SK-N-SH (cell line): Measurements from ENCODE around the gene LMOD3. TPM values are rescaled to one million over a fixed set of nuclear protein-coding genes. Genes with fewer than 3 reads are reported as not detected.

Experiments
- CTCF ChIA-PET: fragments of 300-600, 350-600 bp; formaldehyde crosslinking; extraction: SDS; loops from one replicate; lab custom pipeline; 2021; lab: Yijun Ruan, JAX
- POLR2A ChIA-PET: fragments of 350-600 bp; sonication (Branson Sonifier 250); formaldehyde crosslinking; extraction: SDS; loops from one replicate; lab custom pipeline; 2020; ENCODE audit warnings: antibody characterized with exemption, inconsistent platforms; lab: Yijun Ruan, JAX
- DNase-seq: peaks from one replicate; pipeline ENCODE4 v3.0.0; 2012
- H2AFZ ChIP-seq: fragments of 200-600 bp; sonication (generic); 2 replicates; pipeline ENCODE4 v1.8.1; 2016; ENCODE audit warnings: antibody characterized with exemption, mild to moderate bottlenecking, low read depth
- H3F3A ChIP-seq: fragments of 200-600 bp; sonication (generic); replicated peaks from 2 replicates; pipeline ENCODE3; 2016; ENCODE audit warnings: antibody characterized with exemption, mild to moderate bottlenecking; ENCODE audit not compliant: insufficient read depth
- H3K27ac ChIP-seq, 2 experiments: fragments of 200-500 bp in 1 of 2; fragments of 200-600 bp in 1 of 2; sonication (Bioruptor generic) in 1 of 2; sonication (generic), shearing (Covaris generic) in 1 of 2; 2 replicates each; pipeline versions ENCODE4 v1.5.1 to v1.6.1; 2014 to 2016; ENCODE audit warnings: low read depth in 2 of 2, inconsistent platforms in 1 of 2, low read length in 1 of 2, mild to moderate bottlenecking in 1 of 2, mixed read lengths in 1 of 2
- H3K27me3 ChIP-seq: fragments of 200-600 bp; sonication (generic), shearing (Covaris generic); 2 replicates; pipeline ENCODE4 v1.6.1; 2016; ENCODE audit warnings: mixed run types; ENCODE audit not compliant: insufficient read depth
- H3K36me3 ChIP-seq, 2 experiments: fragments of 200-500 bp in 1 of 2; fragments of 200-600 bp in 1 of 2; sonication (Bioruptor generic) in 1 of 2; sonication (generic) in 1 of 2; replicated peaks in 1 of 2; 2 replicates each; pipeline versions ENCODE3 to v1.5.1; 2014 to 2016; ENCODE audit warnings: low read length in 1 of 2, mild to moderate bottlenecking in 1 of 2; ENCODE audit not compliant: insufficient read depth in 2 of 2, control insufficient read depth in 1 of 2
- H3K4me1 ChIP-seq, 2 experiments: fragments of 200-500 bp in 1 of 2; fragments of 200-600 bp in 1 of 2; sonication (Bioruptor generic) in 1 of 2; sonication (generic), shearing (Covaris generic) in 1 of 2; 2 replicates each; pipeline versions ENCODE4 v1.5.1 to v1.6.1; 2014 to 2016; ENCODE audit warnings: low read depth in 1 of 2, low read length in 1 of 2, mixed run types in 1 of 2; ENCODE audit not compliant: insufficient read depth in 2 of 2, control insufficient read depth in 1 of 2
- H3K4me2 ChIP-seq: fragments of 200-600 bp; sonication (generic), shearing (Covaris generic); 2 replicates; pipeline ENCODE4 v1.6.1; 2017; ENCODE audit warnings: mixed run types
- H3K4me3 ChIP-seq, 2 experiments: fragments of 200-500 bp in 1 of 2; fragments of 200-600 bp in 1 of 2; sonication (Bioruptor generic) in 1 of 2; sonication (generic), shearing (Covaris generic) in 1 of 2; 2 replicates each; pipeline versions ENCODE4 v1.5.1 to v1.8.1; 2014 to 2016; ENCODE audit warnings: low read depth in 2 of 2, inconsistent platforms in 1 of 2, low read length in 1 of 2, mild to moderate bottlenecking in 1 of 2, mixed read lengths in 1 of 2, moderate library complexity in 1 of 2
- H3K79me2 ChIP-seq: fragments of 200-600 bp; sonication (generic); 2 replicates; pipeline ENCODE4 v1.8.1; 2017; ENCODE audit warnings: mild to moderate bottlenecking; ENCODE audit not compliant: insufficient read depth
- H3K9ac ChIP-seq: fragments of 200-600 bp; sonication (generic); 2 replicates; pipeline ENCODE4 v1.6.1; 2017; ENCODE audit warnings: mixed run types
- H3K9me2 ChIP-seq: fragments of 200-600 bp; sonication (generic); 2 replicates; pipeline ENCODE4 v1.6.1; 2017; ENCODE audit warnings: mixed run types
- H3K9me3 ChIP-seq: fragments of 200-600 bp; sonication (generic); 2 replicates; pipeline ENCODE4 v1.6.1; 2017; ENCODE audit warnings: mixed run types, mild to moderate bottlenecking, moderate library complexity
- H4K20me1 ChIP-seq: fragments of 200-600 bp; sonication (generic); 2 replicates; pipeline ENCODE4 v1.6.1; 2017; ENCODE audit warnings: mild to moderate bottlenecking, mixed run types; ENCODE audit not compliant: insufficient read depth
- CHD2 ChIP-seq: fragments of 150-350 bp; IDR thresholded peaks from 2 replicates; pipeline ENCODE4 v1.6.1; 2018; ENCODE audit warnings: low read length; ENCODE audit not compliant: partially characterized antibody
- ELF1 ChIP-seq: IDR thresholded peaks from 2 replicates; pipeline ENCODE4 v1.4.0; 2012
- EP300 ChIP-seq, 2 experiments: IDR thresholded peaks; 2 replicates each; pipeline versions ENCODE4 v1.4.0 to v1.6.1; 2012; ENCODE audit warnings: borderline replicate concordance in 1 of 2, low read depth in 1 of 2, low read length in 1 of 2
- EZH2phosphoT487 ChIP-seq: fragments of 200-600 bp; sonication (generic); IDR thresholded peaks from 2 replicates; pipeline ENCODE4 v1.6.1; 2017; ENCODE audit warnings: low read depth, mixed run types, mild to moderate bottlenecking, antibody characterized with exemption, moderate library complexity, borderline replicate concordance
- FOSL2 ChIP-seq: IDR thresholded peaks from 2 replicates; pipeline ENCODE4 v1.4.0; 2012; ENCODE audit warnings: low read depth, mild to moderate bottlenecking, moderate library complexity, borderline replicate concordance
- FOXJ3 ChIP-seq: sonication (generic); formaldehyde crosslinking; IDR thresholded peaks from 2 replicates; pipeline ENCODE4 v1.5.1; 2020; ENCODE audit warnings: mild to moderate bottlenecking, missing genetic modification reagents
- FOXM1 ChIP-seq: IDR thresholded peaks from 2 replicates; pipeline ENCODE4 v1.4.0; 2012; ENCODE audit warnings: low read depth, mild to moderate bottlenecking
- IRF3 ChIP-seq: fragments of 150-350 bp; IDR thresholded peaks from 2 replicates; pipeline ENCODE4 v1.6.1; 2016; ENCODE audit warnings: mild to moderate bottlenecking, low read depth, low read length
- JUND ChIP-seq: IDR thresholded peaks from 2 replicates; pipeline ENCODE4 v1.4.0; 2012
- MEF2A ChIP-seq: IDR thresholded peaks from 2 replicates; pipeline ENCODE4 v1.4.0; 2012; ENCODE audit warnings: low read depth, borderline replicate concordance
- MXI1 ChIP-seq: IDR thresholded peaks from 2 replicates; pipeline ENCODE4 v1.6.1; 2012; ENCODE audit warnings: mild to moderate bottlenecking, low read depth, low read length, improper control_type of control experiment
- POLR2AphosphoS5 ChIP-seq: IDR thresholded peaks from 2 replicates; pipeline ENCODE4 v1.6.1; 2012; ENCODE audit warnings: low read depth, low read length
- RCOR1 ChIP-seq: fragments of 150-350 bp; IDR thresholded peaks from 2 replicates; pipeline ENCODE4 v1.6.1; 2017; ENCODE audit warnings: antibody characterized with exemption, low read length
- RFX5 ChIP-seq: IDR thresholded peaks from 2 replicates; pipeline ENCODE4 v1.6.1; 2012; ENCODE audit warnings: mild to moderate bottlenecking, improper control_type of control experiment, low read length
- RXRA ChIP-seq: IDR thresholded peaks from 2 replicates; pipeline ENCODE4 v1.4.0; 2012; ENCODE audit warnings: low read depth, mild to moderate bottlenecking, borderline replicate concordance
- SIN3A ChIP-seq: IDR thresholded peaks from 2 replicates; pipeline ENCODE4 v1.6.1; 2012; ENCODE audit warnings: low read depth, mild to moderate bottlenecking, low read length, moderate library complexity, borderline replicate concordance
- SMC3 ChIP-seq: IDR thresholded peaks from 2 replicates; pipeline ENCODE4 v1.6.1; 2012; ENCODE audit warnings: low read depth, low read length, improper control_type of control experiment
- TAF1 ChIP-seq: IDR thresholded peaks from 2 replicates; pipeline ENCODE4 v1.6.1; 2012; ENCODE audit warnings: low read depth, mild to moderate bottlenecking, low read length, moderate library complexity, borderline replicate concordance
- TCF12 ChIP-seq: IDR thresholded peaks from 2 replicates; pipeline ENCODE4 v1.4.0; 2012
- TEAD4 ChIP-seq: IDR thresholded peaks from 2 replicates; pipeline ENCODE4 v1.4.0; 2012; ENCODE audit warnings: mild to moderate bottlenecking, borderline replicate concordance; ENCODE audit not compliant: insufficient read depth
- YY1 ChIP-seq: IDR thresholded peaks from 2 replicates; pipeline ENCODE4 v1.4.0; 2012; ENCODE audit warnings: low read depth, mild to moderate bottlenecking
- ZBTB33 ChIP-seq: IDR thresholded peaks from 2 replicates; pipeline ENCODE4 v1.4.0; 2012; ENCODE audit warnings: low read depth, borderline replicate concordance
- polyA plus RNA-seq, 3 experiments: library from polyadenylated mRNA; depleted of rRNA; stranded (reverse); fragments of >200 nt; gene quantifications; 2 replicates each; pipeline ENCODE4 v1.2.3, GENCODE V29; 2012
- TF ChIP-seq, protein P1 (sequence below): fragments of 150-350 bp; IDR thresholded peaks from 2 replicates; pipeline ENCODE4 v1.6.1; 2017; ENCODE audit warnings: antibody characterized with exemption, low read length, low read depth, borderline replicate concordance
- TF ChIP-seq, protein P2 (sequence below): IDR thresholded peaks from 2 replicates; pipeline ENCODE4 v1.6.1; 2012; ENCODE audit warnings: mild to moderate bottlenecking, low read depth, low read length, moderate library complexity
- TF ChIP-seq, protein P3 (sequence below): fragments of 200-600 bp; sonication (generic); IDR thresholded peaks from 2 replicates; pipeline ENCODE4 v1.6.1; 2017; ENCODE audit warnings: antibody characterized with exemption, mild to moderate bottlenecking, moderate library complexity

The LMOD3 gene
- polyA plus RNA-seq, 1 of the 3 experiments (the other 2 are of a cell fraction), result not detected

DNA sequence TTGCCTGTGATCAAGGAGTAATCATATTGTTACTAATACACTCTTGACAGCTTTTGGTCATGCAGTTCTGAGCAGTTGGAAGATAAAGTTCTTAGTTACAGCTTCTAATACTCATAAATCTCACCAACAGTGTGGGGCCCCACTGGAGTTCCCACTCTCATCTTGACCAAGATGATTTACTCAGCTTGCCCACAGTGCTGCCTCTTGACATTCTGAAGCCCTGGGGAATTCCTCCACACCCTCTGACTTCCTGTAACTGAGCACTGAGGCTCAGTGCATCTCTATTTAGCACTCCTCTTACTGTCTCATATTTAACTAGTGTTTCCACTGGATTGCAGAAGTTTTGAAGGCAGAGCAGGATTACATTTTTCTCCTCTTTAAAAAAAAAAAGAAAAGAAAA lies 39.6 kb downstream of the LMOD3 start:
- H3K4me3 ChIP-seq, result no peak overlapping the region; a peak in 1 of 4 replicates
- H3K27ac ChIP-seq, result peak overlapping the region; percentile 81 to 94
- no peak for DNase-seq
- H3K9ac ChIP-seq, result peak overlapping the region; percentile 86; the same call in 1 of the 2 replicates
- H3K9me2 ChIP-seq, result no peaks in the 10 kb centered on the region
- H3K4me1 ChIP-seq, result peaks cover 40 to 41% of the 10 kb centered on the region in 2 experiments
- H3K79me2 ChIP-seq, result peaks cover 52% of the 10 kb centered on the region
- ChIA-PET POLR2A (no interaction called here), CTCF (interaction anchor here (1.7 kb wide), 1 partner anchor 38 kb away, joined by 3 read pairs; no protein-coding TSS in a partner anchor)
- peak overlapping the region; percentile 72 for H3K4me2 ChIP-seq
- H3K9me3 ChIP-seq, result no peaks in the 10 kb centered on the region
- H2AFZ ChIP-seq, result peak overlapping the region; percentile 69; the same call in 1 of the 2 replicates
- no peaks in the 10 kb centered on the region; the same call in 1 of the 2 replicates for H4K20me1 ChIP-seq
- no peaks in the 10 kb centered on the region for H3K27me3 ChIP-seq
- peaks cover 43% of the 10 kb centered on the region for H3F3A ChIP-seq
- no peaks in the 10 kb centered on the region for H3K36me3 ChIP-seq
- peak; percentile 19; the same call in 1 of the 2 replicates for TF ChIP-seq FOSL2
- no peak for TF ChIP-seq SMC3
- TF ChIP-seq MEF2A, result no peak
- TF ChIP-seq EZH2phosphoT487, result no peak
- TF ChIP-seq TCF12, result peak; percentile 49; the same call in 1 of the 2 replicates
- TF ChIP-seq YY1, result no peak
- TF ChIP-seq IRF3, result no peak
- no peak for TF ChIP-seq RFX5
- peak; percentile 53 for TF ChIP-seq ELF1
- TF ChIP-seq, protein P1, sequence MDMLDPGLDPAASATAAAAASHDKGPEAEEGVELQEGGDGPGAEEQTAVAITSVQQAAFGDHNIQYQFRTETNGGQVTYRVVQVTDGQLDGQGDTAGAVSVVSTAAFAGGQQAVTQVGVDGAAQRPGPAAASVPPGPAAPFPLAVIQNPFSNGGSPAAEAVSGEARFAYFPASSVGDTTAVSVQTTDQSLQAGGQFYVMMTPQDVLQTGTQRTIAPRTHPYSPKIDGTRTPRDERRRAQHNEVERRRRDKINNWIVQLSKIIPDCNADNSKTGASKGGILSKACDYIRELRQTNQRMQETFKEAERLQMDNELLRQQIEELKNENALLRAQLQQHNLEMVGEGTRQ, result no peak
- TF ChIP-seq MXI1, result no peak
- peak; percentile 32; the same call in 1 of the 2 replicates for TF ChIP-seq TAF1
- no peak for TF ChIP-seq FOXJ3 (CRISPR knock-in tag)
- peak; percentile 41 for TF ChIP-seq JUND
- TF ChIP-seq SIN3A, result 0 out of 2 replicates have a peak, but pooled peaks have one; percentile 35
- TF ChIP-seq POLR2AphosphoS5, result no peak
- no peak for TF ChIP-seq ZBTB33
- peak in 1 of 2 experiments; percentile 40; a peak in 1 of 4 replicates for TF ChIP-seq EP300 (IDR thresholded peaks at IDR 0.05; ENCODE audit: borderline replicate concordance in 1 of 2, low read depth in 1 of 2, low read length in 1 of 2)
- 0 out of 2 replicates have a peak, but pooled peaks have one; percentile 25 for TF ChIP-seq TEAD4
- TF ChIP-seq RXRA, result peak; percentile 58; the same call in 1 of the 2 replicates
- no peak for TF ChIP-seq CHD2
- TF ChIP-seq FOXM1, result no peak
- TF ChIP-seq, protein P2, sequence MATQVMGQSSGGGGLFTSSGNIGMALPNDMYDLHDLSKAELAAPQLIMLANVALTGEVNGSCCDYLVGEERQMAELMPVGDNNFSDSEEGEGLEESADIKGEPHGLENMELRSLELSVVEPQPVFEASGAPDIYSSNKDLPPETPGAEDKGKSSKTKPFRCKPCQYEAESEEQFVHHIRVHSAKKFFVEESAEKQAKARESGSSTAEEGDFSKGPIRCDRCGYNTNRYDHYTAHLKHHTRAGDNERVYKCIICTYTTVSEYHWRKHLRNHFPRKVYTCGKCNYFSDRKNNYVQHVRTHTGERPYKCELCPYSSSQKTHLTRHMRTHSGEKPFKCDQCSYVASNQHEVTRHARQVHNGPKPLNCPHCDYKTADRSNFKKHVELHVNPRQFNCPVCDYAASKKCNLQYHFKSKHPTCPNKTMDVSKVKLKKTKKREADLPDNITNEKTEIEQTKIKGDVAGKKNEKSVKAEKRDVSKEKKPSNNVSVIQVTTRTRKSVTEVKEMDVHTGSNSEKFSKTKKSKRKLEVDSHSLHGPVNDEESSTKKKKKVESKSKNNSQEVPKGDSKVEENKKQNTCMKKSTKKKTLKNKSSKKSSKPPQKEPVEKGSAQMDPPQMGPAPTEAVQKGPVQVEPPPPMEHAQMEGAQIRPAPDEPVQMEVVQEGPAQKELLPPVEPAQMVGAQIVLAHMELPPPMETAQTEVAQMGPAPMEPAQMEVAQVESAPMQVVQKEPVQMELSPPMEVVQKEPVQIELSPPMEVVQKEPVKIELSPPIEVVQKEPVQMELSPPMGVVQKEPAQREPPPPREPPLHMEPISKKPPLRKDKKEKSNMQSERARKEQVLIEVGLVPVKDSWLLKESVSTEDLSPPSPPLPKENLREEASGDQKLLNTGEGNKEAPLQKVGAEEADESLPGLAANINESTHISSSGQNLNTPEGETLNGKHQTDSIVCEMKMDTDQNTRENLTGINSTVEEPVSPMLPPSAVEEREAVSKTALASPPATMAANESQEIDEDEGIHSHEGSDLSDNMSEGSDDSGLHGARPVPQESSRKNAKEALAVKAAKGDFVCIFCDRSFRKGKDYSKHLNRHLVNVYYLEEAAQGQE, result no peak
- TF ChIP-seq, protein P3, sequence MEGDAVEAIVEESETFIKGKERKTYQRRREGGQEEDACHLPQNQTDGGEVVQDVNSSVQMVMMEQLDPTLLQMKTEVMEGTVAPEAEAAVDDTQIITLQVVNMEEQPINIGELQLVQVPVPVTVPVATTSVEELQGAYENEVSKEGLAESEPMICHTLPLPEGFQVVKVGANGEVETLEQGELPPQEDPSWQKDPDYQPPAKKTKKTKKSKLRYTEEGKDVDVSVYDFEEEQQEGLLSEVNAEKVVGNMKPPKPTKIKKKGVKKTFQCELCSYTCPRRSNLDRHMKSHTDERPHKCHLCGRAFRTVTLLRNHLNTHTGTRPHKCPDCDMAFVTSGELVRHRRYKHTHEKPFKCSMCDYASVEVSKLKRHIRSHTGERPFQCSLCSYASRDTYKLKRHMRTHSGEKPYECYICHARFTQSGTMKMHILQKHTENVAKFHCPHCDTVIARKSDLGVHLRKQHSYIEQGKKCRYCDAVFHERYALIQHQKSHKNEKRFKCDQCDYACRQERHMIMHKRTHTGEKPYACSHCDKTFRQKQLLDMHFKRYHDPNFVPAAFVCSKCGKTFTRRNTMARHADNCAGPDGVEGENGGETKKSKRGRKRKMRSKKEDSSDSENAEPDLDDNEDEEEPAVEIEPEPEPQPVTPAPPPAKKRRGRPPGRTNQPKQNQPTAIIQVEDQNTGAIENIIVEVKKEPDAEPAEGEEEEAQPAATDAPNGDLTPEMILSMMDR, result no peak
- TF ChIP-seq RCOR1, result no peak
